Peyer's patch (tissue), 4 donors: Measurements from ENCODE around the gene IGSF5. TPM values are rescaled to one million over a fixed set of nuclear protein-coding genes. Genes with fewer than 3 reads are reported as not detected.

Source experiments
- DNase-seq, 3 donors: peaks; one replicate each; pipeline ENCODE4 v3.0.0-alpha.2; 2017 to 2019
- H3K27ac ChIP-seq, 4 donors: fragments of 200-600 bp; sonication (generic); one replicate each; pipeline ENCODE4 v1.5.1; 2016 to 2019
- H3K27me3 ChIP-seq, 2 donors: fragments of 200-600 bp; sonication (generic); one replicate each; pipeline ENCODE4 v1.5.1; 2019
- H3K36me3 ChIP-seq, 3 donors: fragments of 200-600 bp; sonication (generic); one replicate each; pipeline ENCODE4 v1.5.1; 2016 to 2019
- H3K4me1 ChIP-seq, 4 donors: fragments of 200-600 bp; sonication (generic); one replicate each; pipeline ENCODE4 v1.5.1; 2016 to 2019
- H3K4me3 ChIP-seq, 4 donors: fragments of 200-600 bp; sonication (generic); 1 replicate in 3 of 4; 2 replicates in 1 of 4; pipeline ENCODE4 v1.5.1; 2016 to 2019; ENCODE audit warnings: mild to moderate bottlenecking in 1 of 4
- H3K9me3 ChIP-seq, 4 donors: fragments of 200-600 bp; sonication (generic); one replicate each; pipeline ENCODE4 v1.5.1; 2016 to 2019; ENCODE audit warnings: mild to moderate bottlenecking in 1 of 4
- CTCF ChIP-seq, 6 experiments: fragments of 450-650 bp in 4 of 6; fragments of 200-600 bp in 2 of 6; sonication (generic) in 1 of 6; IDR thresholded peaks; one replicate each; pipeline ENCODE4 v1.5.1; 2017 to 2019; ENCODE audit warnings: antibody characterized with exemption in 6 of 6, mild to moderate bottlenecking in 3 of 6, moderate library complexity in 1 of 6
- POLR2A ChIP-seq, 2 donors: fragments of 450-650 bp; IDR thresholded peaks; one replicate each; pipeline ENCODE4 v1.5.1; 2017; ENCODE audit warnings: antibody characterized with exemption in 2 of 2, mild to moderate bottlenecking in 2 of 2, moderate library complexity in 2 of 2
- total RNA-seq, 4 donors: library from RNA; depleted of rRNA; stranded (reverse); fragments of >200 nt; gene quantifications; one replicate each; pipeline ENCODE4 v1.1.0, GENCODE V29; 2016

Gene IGSF5
- total RNA-seq, 4 donors from 2014 or later, result not detected

- Histone ChIP-seq H3K36me3 (no peaks in the 10 kb centered on the region), H3K9me3 (no peaks in the 10 kb centered on the region), H3K27ac (no peak overlapping the region), H3K4me3 (no peak overlapping the region), H3K4me1 (no peaks in the 10 kb centered on the region), H3K27me3 (no peaks in the 10 kb centered on the region)
- no peak for DNase-seq
- no peak for TF ChIP-seq CTCF (IDR thresholded peaks at IDR 0.05)
- TF ChIP-seq POLR2A (IDR thresholded peaks at IDR 0.05), result no peak
These were observed 100.7 kb downstream of the IGSF5 start for GRCh38 chr21:39845571-39846130.

GRCh38 chr21:39847877-39848276 is 102.9 kb downstream of the IGSF5 start:
- no peak for TF ChIP-seq POLR2A (IDR thresholded peaks at IDR 0.05)
- TF ChIP-seq CTCF (IDR thresholded peaks at IDR 0.05), result no peak
- H3K36me3 ChIP-seq, result no peaks in the 10 kb centered on the region
- H3K27me3 ChIP-seq, result no peaks in the 10 kb centered on the region
- no peak overlapping the region for H3K4me3 ChIP-seq
- no peak overlapping the region for H3K27ac ChIP-seq
- H3K9me3 ChIP-seq, result no peaks in the 10 kb centered on the region
- no peak for DNase-seq
- no peaks in the 10 kb centered on the region for H3K4me1 ChIP-seq

- no peaks in the 10 kb centered on the region for H3K4me1 ChIP-seq
- H3K36me3 ChIP-seq, result no peaks in the 10 kb centered on the region
- H3K27me3 ChIP-seq, result no peaks in the 10 kb centered on the region
- no peak overlapping the region for H3K4me3 ChIP-seq
- H3K27ac ChIP-seq, result no peak overlapping the region
- H3K9me3 ChIP-seq, result no peaks in the 10 kb centered on the region
- no peak for TF ChIP-seq CTCF (IDR thresholded peaks at IDR 0.05)
- TF ChIP-seq POLR2A (IDR thresholded peaks at IDR 0.05), result no peak
- no peak for DNase-seq
These were observed 104.2 kb downstream of the IGSF5 start for GRCh38 chr21:39849014-39849655.

GRCh38 chr21:39850333-39850732 is 105.3 kb downstream of the IGSF5 start:
- no peaks in the 10 kb centered on the region for H3K4me1 ChIP-seq
- DNase-seq, result no peak

GRCh38 chr21:39851002-39851618 is 106.1 kb downstream of the IGSF5 start:
- Histone ChIP-seq H3K36me3 (no peaks in the 10 kb centered on the region), H3K27me3 (no peaks in the 10 kb centered on the region), H3K9me3 (no peaks in the 10 kb centered on the region), H3K27ac (no peak overlapping the region), H3K4me3 (no peak overlapping the region), H3K4me1 (no peaks in the 10 kb centered on the region)
- no peak for DNase-seq
- TF ChIP-seq POLR2A (IDR thresholded peaks at IDR 0.05) (no peak), CTCF (IDR thresholded peaks at IDR 0.05) (no peak)

More at GRCh38 chr21:39850333-39850732, 105.3 kb downstream of the IGSF5 start:
- Histone ChIP-seq H3K4me3 (no peak overlapping the region), H3K27me3 (no peaks in the 10 kb centered on the region), H3K36me3 (no peaks in the 10 kb centered on the region), H3K9me3 (no peaks in the 10 kb centered on the region), H3K27ac (no peak overlapping the region)
- TF ChIP-seq POLR2A (IDR thresholded peaks at IDR 0.05), result no peak
- no peak for TF ChIP-seq CTCF (IDR thresholded peaks at IDR 0.05)

Other genes with a start within 250 kb of the IGSF5 start
- 100 to 1,000 TPM in 3 of 4 donors, 10 to 100 TPM in 1; 16.5 to 147 (median 125) TPM for gene B3GALT5, start 132.2 kb upstream of the IGSF5 start, total RNA-seq
- gene PCP4, start 122.3 kb downstream of the IGSF5 start, total RNA-seq, result 1 to 10 TPM in 1 of 4 donors, not detected in 3; 7.1 TPM